Glomerular endothelial cell (primary cell): ENCODE results near the gene POTEC. TPM values are rescaled to one million over a fixed set of nuclear protein-coding genes. Genes with fewer than 3 reads are reported as not detected.
"Not testable (repeated sequence)": the region's sequence is repeated elsewhere in the genome, so short reads cannot be mapped to it uniquely, and the experiment has no call there.

Source experiments
- DNase-seq: peaks from one replicate; pipeline ENCODE4 v3.0.0-alpha.2; 2011; ENCODE audit warnings: low read depth, low spot score; ENCODE audit errors: extremely low read depth
- total RNA-seq: library from RNA; depleted of rRNA; stranded (reverse); fragments of >200 nt; gene quantifications from 2 replicates; pipeline ENCODE4 v1.2.3, GENCODE V29; 2015

POTEC gene
- not detected in 2 replicates for total RNA-seq

- DNase-seq = not testable (repeated sequence)
Observed at GRCh38 chr18:14543446-14543964, at the start of gene POTEC. TSS of gene POTEC (minus strand) at chr18:14543600. CDS start at chr18:14543146, 454 bp downstream.

- no peak for DNase-seq
Observed at GRCh38 chr18:14577971-14578370, 34.6 kb upstream of the POTEC start.

- not testable (repeated sequence) for DNase-seq
Observed at GRCh38 chr18:14559502-14559901, 16.1 kb upstream of the POTEC start.

- not testable (repeated sequence) for DNase-seq
Observed at GRCh38 chr18:14531659-14532058, 11.7 kb downstream of the POTEC start.

- not testable (repeated sequence) for DNase-seq
Observed at GRCh38 chr18:14510707-14511106, 32.7 kb downstream of the POTEC start.

GRCh38 chr18:14503691-14504090, 39.7 kb downstream of the POTEC start:
- not testable (repeated sequence) for DNase-seq

- DNase-seq = not testable (repeated sequence)
Observed at GRCh38 chr18:14501894-14502293, 41.5 kb downstream of the POTEC start.

GRCh38 chr18:14489256-14490014, 54.0 kb downstream of the POTEC start:
- DNase-seq = not testable (repeated sequence)

GRCh38 chr18:14488789-14489188, 54.6 kb downstream of the POTEC start:
- DNase-seq = not testable (repeated sequence)

GRCh38 chr18:14486926-14487580, 56.3 kb downstream of the POTEC start:
- DNase-seq = not testable (repeated sequence)

GRCh38 chr18:14479076-14479475, 64.3 kb downstream of the POTEC start:
- DNase-seq = not testable (repeated sequence)

- DNase-seq = not testable (repeated sequence)
Observed at GRCh38 chr18:14475520-14475919, 67.9 kb downstream of the POTEC start.

- not testable (repeated sequence) for DNase-seq
Observed at GRCh38 chr18:14474752-14475151, 68.6 kb downstream of the POTEC start.

- DNase-seq = not testable (repeated sequence)
Observed at GRCh38 chr18:14474007-14474720, 69.2 kb downstream of the POTEC start.

- not testable (repeated sequence) for DNase-seq
Observed at GRCh38 chr18:14473250-14474006, 70.0 kb downstream of the POTEC start.

GRCh38 chr18:14471286-14471685, 72.1 kb downstream of the POTEC start:
- not testable (repeated sequence) for DNase-seq

- DNase-seq = not testable (repeated sequence)
Observed at GRCh38 chr18:14470446-14470845, 73.0 kb downstream of the POTEC start.

- not testable (repeated sequence) for DNase-seq
Observed at GRCh38 chr18:14470046-14470445, 73.4 kb downstream of the POTEC start.

GRCh38 chr18:14465989-14466388, 77.4 kb downstream of the POTEC start:
- not testable (repeated sequence) for DNase-seq
